NCI-H2107 treated with DMSO at 0.1 percent for 48 hours (cell line): ENCODE results near the gene RABGEF1.
"Not testable (repeated sequence)": the region's sequence is repeated elsewhere in the genome, so short reads cannot be mapped to it uniquely, and the experiment has no call there.

Experiments
- DNase-seq: peaks from one replicate; lab custom pipeline; 2025; ENCODE audit not compliant: unreplicated experiment; lab: John Stamatoyannopoulos, UW

RABGEF1 gene

DNA sequence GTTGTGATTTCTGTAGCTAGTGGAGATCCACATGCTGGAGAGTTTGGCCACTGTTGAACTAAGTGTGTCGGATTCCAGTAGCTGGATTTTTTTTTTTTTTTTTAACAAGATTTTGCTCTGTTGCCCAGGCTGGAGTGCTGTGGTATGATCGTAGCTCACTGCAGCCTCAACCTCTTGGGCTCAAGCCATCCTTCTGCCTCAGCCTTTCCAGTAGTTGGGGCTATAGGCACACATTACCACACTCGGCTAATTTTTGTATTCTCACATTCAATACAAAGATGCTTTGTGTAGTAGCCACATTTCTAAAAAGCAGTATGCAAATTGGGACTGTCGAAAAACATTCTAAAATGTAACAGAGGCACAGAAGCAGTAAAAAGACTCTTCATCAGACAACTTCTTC lies 63.5 kb downstream of the RABGEF1 start:
- DNase-seq, result no peak

DNA sequence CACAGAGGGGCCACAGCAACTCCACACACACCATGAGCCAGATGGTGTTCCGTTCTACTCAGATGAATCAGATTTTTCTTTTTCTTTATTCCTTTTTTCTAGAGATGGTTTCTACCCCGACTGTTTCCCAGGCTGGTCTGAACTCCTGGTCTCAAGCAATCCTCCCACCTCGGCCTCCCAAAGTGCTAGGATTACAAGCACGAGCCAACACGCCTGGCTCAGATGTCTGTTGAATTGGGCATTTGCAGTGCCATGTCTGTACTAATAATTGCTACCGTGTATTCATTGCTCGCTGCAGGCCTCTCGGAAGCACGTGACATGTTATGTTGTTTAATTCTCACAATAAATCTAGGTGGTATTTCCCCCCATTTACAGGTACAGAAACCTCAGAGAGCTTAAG lies 67.2 kb downstream of the RABGEF1 start:
- DNase-seq, result no peak

- DNase-seq, result no peak
Measured at GRCh38 chr7:66810716-66811115, 70.2 kb downstream of the RABGEF1 start.

DNA sequence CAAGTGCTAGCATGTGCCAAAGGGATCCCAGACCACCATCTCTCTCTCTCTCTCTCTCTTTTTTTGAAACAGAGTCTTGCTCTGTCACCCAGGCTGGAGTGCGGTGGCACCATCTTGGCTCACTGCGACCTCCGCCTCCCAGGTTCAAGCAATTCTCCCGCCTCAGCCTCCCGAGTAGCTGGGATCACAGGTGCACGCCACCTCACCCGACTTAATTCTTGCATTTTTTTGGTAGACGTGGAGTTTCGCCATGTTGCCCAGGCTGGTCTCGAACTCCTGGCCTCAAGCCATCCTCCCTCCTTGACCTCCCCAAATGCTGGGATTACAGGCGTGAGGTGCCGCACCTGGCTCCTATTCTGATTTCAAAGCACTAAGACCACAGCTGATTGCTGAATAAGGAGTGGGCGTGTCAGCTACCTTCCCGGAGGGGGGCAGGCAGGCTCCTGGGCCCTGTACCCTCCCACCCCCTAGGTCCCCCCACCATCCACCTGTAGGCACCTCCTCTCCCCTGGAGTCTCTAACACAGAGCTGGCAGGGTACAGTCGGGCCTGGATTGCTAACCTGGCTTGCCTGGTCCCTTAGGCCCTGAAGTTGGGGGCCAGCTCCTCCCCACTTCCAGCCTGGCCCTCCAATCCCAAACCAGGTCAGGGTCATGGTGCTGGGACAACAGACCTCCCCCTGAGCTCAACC lies 74.8 kb downstream of the RABGEF1 start:
- not testable (repeated sequence) for DNase-seq

DNA sequence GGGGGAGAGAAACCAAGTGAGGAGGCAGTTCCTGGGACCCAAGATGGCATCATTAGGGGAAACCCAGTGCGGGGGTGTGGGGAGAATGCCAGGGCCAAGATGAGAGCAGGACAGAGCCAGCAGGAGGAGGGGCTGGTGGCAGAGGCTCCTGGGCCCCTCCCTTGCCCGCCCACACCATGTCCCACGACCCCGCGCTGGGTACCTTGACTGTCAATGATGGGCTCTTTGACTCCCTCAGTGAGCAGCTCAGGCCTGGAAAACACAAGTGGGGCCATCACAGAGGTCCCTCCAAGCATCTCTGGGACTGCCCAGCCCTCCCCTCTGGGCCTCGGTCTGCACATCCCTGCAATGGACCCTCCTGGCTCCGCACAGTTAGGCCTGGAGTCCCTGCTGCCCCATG lies 75.4 kb downstream of the RABGEF1 start:
- no peak for DNase-seq

DNA sequence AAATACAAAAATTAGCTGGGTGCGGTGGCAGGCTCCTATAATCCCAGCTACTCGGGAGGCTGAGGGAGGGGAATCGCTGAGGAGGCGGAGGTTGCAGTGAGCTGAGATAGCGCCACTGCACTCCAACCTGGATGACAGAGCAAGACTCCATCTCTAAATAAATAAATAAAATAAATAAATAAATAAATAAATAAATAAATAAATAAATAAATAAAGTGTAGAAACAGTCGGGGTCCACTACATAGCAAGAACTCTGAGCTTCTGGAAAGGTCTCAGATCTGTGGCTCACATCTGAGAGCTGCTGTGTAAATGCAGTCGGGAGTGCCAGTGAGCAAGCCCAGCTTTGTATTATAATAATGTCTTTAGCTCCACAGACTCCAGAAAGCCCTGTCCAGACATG lies 76.1 kb downstream of the RABGEF1 start:
- DNase-seq, result not testable (repeated sequence)

DNA sequence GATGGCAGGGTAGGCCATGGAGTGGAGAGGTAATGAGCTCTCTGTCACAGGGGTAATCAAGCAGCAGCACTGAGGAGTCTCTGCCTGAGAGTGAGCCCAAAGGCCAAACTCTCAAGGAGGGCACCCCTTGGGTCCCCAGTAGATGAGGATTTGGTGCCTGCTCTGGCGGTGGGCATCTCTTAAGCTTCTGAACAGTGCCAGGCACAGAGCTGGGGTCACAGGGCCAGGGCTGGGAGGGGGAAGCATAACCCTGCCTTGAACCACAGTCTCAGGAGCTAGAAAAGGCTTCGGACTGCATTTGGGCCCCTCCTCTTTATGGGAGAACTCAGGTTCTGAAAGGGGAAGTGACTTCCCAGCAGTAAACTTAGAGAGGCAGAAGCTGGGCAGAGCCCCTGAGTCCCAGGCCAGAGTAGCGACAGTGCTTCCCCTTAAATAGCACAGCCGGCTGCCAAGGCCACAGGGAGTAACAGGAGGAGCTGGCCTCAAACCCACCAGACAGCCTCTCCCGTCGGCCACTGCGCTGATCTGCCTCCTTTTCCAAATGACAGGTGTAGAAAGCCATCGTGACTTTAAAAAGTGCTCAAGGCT lies 76.8 kb downstream of the RABGEF1 start:
- not testable (repeated sequence) for DNase-seq

DNA sequence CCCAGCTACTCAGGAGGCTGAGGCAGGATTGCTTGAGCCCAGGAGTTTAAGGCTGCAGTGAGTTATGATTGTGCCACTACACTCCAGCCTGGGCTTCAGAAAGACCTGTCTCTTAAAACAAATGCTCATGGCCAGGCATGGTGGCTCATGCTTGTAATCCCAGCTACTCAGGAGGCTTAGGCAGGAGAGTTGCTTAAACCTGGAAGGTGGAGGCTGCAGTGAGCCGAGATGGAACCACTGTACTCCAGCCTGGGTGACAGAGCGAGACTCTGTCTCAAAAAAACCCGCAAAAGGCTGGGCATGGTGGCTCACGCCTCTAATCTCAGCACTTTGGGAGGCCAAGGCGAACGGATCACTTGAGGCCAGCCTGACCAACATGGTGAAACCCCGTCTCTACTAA lies 77.4 kb downstream of the RABGEF1 start:
- DNase-seq, result not testable (repeated sequence)

- no peak for DNase-seq
Measured at GRCh38 chr7:66824041-66824440, 83.5 kb downstream of the RABGEF1 start.

DNA sequence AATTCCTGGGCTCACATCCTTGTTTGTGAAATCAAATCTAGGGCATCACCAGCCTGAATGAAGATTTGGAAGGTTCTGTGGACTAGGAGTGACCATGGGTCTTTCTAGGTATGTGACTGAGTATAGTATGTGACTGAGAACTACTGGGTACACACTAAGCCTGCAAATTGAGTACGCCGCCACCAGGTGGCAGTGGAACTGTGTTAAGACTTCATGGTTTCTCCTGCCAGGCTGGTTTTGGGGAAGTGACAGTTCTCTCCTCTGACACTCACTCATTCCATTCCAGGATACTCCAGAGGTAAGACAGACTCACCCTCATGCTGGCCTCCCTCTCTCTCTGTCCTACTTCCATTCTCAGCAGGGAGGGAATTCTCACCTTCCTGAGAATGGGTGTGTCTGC lies 85.0 kb downstream of the RABGEF1 start:
- not testable (repeated sequence) for DNase-seq

DNA sequence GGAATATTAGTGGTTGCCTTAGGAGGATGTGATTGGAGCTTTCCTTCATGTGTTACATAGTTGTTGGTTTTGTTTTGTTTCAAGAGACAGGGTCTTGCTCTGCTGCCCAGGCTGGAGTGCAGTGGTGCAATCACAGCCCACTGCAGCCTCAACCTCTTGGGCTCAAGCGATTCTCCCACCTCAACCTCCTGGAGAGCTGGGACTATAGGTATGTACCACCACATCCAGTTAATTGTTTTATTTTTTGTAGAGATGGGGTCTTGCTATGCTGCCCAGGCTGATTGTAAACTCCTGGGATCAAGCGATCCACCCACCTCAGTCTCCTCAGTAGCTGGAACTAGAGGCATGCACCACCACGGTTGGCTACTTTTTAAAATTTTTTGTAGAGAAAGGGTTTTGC lies 86.1 kb downstream of the RABGEF1 start:
- no peak for DNase-seq

DNA sequence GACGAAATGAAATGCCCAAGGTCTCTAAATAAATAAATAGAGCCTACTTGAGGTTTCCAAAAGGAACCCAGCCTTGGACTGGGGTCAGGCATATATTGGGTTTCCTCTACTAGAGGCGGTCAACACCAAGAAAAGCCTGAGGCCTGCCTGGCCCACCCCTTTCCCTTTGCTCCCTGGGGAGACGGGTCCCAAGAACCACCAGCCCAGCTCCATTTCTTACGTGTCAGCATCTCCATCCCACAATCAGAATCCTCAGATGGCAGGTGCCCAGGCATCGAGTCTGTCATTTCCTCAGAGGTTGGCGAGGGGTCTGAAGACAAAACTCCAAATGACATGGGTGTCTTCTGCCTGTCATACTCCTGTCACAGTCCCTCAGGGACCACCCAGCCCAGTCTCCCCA lies 90.4 kb downstream of the RABGEF1 start:
- not testable (repeated sequence) for DNase-seq

GRCh38 chr7:66832531-66833351 lies 92.2 kb downstream of the RABGEF1 start:
- DNase-seq, result no peak

- no peak for DNase-seq
Measured at GRCh38 chr7:66837007-66837406, 96.5 kb downstream of the RABGEF1 start.

DNA sequence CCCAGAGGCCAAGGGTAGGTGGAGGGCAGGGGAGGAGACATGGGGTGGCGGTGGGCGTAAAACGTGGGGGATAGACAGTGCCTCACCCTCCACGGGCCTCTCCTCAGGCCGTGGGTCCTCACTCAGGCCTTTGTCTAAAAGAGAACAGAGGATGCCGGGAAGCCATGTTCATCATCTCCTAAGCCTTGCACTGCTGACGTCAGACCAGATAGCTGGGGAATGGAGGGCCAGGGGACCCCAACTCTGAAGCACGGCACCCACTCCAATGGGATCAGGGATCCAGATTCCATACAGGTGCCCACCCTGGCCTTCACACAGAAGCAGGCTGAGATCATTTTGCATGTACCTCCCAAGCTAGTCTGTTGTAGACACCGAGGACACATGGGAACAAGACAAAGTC lies 97.1 kb downstream of the RABGEF1 start:
- no peak for DNase-seq

GRCh38 chr7:66839814-66840213 lies 99.3 kb downstream of the RABGEF1 start:
- DNase-seq, result no peak

GRCh38 chr7:66840316-66840715 lies 99.8 kb downstream of the RABGEF1 start:
- DNase-seq, result no peak

DNA sequence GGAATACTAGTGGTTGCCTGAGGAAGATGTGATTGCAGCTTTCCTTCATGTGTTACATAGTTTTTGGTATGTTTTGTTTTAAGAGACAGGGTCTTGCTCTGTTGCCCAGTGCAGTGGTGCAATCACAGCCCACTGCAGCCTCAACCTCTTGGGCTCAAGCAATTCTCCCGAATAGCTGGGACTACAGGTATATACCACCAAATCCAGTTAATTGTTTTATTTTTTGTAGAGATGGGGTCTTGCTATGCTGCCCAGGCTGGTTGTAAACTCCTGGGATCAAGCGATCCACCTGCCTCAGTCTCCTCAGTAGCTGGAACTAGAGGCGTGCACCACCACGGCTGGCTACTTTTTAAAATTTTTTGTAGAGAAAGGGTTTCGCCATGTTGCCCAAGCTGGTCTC lies 101.4 kb downstream of the RABGEF1 start:
- no peak for DNase-seq

DNA sequence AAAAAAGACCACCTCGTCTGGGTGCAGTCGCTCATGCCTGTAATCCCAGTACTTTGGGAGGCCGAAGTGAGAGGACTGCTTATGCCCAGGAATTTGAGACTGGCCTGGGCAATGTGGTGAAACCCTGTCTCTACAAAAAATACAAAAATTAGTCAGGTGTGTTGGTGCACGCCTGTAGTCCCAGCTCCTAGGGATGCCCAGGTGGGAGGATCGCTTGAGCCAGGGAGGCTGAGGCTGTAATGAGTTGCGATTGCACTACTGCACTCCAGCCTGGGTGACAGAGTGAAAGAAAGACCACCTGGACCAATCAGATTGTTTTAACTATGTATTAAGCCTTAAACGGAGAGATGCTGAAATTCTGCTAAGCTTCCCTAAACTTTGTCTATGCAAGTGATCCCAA lies 103.0 kb downstream of the RABGEF1 start:
- not testable (repeated sequence) for DNase-seq

GRCh38 chr7:66844552-66845378 lies 104.2 kb downstream of the RABGEF1 start:
- DNase-seq, result peak; percentile 88

DNA sequence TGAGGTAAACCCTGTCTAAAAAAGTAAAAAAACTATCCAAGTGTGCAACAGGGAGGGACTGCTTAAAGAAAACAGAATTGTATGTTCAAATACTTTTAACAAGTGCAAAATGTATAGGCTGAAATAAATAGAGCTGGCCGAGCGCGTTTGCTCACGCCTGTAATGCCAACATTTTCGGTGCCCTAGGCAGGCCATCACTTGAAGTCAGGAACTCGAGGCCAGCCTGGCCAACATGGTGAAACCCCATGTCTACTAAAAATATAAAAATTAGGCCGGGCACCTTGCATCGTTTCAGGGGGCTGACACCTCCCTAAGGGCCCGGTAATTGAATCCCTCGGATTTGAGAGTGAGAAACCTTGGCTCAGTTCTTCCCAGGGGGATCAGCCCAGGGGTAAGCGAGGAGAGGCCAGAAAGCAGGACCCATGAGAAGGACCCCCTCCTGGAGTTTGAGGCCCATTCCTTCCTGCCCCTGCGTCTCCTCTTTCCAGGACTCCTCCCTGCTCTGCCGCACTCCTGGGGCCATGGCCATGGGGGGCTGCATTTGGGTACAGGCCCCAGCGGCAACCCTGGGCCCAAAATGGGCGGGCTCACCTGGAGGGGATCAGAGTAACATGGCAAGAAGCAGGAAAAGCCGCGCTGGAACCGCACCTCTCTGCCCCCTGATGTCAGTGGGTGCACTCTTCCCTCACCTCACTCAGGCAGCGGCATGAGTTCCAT lies 105.0 kb downstream of the RABGEF1 start:
- DNase-seq, result no peak
